T-helper 1 cell (primary cell): ENCODE data around the gene TBC1D3B.
"Not testable (repeated sequence)": the region's sequence is repeated elsewhere in the genome, so short reads cannot be mapped to it uniquely, and the experiment has no call there.

Experiments used
- DNase-seq, 5 donors: peaks; one replicate each; pipeline ENCODE4 v3.0.0-alpha.2; 2012 to 2020

The TBC1D3B gene

DNA sequence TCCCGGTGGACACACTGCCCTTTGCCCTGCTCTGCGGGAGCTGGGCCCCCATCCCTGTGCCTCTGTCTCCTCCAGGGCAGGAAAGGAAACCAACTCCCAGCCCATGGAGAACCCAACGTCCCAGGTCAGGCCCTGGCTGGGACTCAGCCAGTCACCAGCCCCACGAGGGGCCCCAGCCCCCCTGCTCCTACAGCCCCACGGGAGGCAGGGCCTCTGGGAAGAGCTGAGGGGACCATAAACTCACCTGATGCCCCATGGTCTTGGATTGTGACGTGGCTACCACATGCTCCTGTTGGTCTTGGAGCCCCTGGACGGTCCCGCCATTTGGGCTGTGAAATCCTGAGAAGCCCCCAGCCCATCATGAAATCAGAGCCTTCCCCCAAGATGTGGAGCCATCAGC, 7.6 kb downstream of the TBC1D3B start:
- DNase-seq: not testable (repeated sequence)

- no peak for DNase-seq
Observed at GRCh38 chr17:36153895-36154610, 22.4 kb downstream of the TBC1D3B start.

GRCh38 chr17:36152639-36153120, 23.8 kb downstream of the TBC1D3B start:
- no peak for DNase-seq

DNA sequence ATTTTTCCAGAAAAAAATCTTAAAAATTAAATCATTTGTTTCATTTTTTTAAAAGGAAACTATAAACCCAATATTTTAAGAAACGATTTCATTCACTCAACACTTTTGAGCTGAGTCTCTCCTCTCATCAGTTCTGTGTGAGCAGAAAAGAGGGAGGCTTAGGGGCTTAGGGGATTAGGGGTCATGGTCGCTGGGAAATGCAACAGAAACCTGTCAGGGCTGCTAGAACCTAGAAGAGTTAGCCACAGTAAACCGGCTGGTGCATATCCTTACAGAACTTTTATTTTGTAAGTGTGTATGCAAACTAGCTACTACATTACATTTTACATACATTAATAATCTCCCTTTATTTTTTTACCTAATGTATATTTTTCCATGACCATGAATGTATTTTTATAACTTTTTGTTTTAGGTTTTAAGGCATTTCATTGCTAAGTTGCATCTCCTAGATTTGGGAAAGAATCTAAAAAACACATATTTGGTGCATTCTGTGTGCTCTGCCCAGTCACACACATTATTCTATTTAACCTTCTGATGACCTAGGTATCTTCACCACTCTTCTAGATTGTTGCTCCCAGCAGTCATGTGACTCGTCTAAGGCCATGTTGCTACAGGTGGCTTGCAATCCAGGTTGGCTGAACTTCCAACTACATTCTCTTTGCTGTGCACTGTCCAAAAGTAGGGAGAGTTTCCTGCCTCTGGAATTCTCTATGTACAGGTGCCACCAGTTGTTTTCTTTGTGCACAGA, 24.4 kb downstream of the TBC1D3B start:
- no peak for DNase-seq

GRCh38 chr17:36149296-36149820, 27.1 kb downstream of the TBC1D3B start:
- no peak for DNase-seq

DNA sequence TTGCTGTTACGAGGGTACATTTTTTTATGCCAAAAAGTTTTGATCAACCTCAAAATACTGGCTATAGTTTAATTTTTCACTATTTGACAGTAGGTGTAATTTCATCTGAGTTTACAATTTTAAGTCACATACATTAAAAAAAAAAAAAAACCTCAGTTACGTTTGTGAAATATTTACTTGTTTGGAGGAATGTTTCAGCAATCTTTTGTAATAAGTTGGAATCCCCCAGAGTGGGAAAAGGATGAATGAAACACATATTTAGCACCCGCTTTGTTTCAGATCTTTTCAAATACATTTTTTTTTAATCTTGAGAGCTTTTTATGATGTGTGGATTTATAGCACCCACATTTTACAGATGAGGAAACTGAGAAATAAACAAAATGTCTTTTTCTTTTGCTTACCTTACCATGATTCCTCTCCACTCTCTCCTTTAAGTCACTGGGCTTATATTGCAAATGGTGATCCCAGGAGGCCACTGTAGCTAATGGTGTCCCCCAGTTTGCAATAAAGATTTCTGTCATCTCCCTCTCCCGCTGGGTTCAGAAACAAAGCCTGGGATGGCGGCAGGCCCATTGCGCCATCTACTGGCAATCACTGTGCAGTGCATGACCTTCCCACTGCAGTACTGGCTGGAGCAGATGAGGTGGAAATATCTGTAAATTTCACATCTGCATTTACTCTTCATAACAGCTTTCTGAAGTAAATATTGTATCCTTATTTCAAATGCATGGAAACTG, 27.7 kb downstream of the TBC1D3B start:
- DNase-seq: peak in 4 of 5 donors; percentile 38 to 54 (median 42)

DNA sequence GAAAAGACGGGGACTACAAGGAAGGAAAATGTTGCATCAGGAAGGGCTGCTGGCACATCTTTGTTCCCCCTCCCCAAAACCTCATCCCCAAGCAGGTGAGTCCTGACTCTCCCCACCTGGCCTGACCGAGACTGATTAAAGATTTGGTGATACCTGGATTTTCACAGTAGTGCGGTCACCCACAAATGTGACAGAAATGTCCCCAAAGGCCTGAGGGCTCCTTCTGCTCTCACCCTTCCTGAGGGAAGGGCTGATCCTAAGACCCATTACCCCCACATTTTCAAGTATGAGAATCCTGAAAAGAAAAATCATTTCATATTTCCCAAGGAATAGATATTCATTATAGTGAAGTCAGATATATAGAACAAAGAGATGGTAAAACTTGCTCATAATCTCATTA, 28.8 kb downstream of the TBC1D3B start:
- DNase-seq: no peak

DNA sequence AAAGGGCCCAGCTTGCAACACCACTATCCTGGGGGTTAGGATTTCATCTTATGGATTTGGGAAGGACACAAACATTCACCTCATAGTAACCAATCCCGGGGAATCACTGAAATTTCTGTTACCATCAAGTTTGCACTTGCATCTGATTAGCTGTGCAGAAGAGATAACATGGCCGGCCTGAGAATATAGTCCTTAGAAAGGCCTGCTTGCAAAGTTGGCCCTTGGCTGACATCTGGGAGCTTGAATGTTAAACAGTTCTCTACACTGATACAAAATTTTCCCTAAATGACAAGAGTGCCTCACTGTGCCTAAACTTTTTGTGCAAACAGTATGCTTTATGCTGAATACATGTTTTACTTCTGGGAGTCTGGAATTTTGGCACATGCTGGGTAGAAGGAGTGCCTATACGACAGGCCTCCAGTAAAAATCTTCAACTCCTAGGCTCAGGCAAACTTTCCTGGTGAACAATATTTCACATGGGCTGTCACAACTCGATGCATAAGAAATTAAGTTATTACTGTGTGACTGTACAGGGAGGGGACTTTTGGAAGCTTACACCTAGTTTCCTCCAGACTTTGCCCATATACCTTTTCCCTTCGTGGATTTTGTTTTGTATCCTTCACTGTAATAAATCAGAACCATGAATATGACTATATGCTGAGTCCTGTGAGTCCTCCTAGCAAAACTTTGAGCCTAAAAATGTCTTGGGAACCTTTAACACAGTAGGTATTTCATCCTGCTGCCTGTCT, 31.3 kb downstream of the TBC1D3B start:
- DNase-seq: no peak

DNA sequence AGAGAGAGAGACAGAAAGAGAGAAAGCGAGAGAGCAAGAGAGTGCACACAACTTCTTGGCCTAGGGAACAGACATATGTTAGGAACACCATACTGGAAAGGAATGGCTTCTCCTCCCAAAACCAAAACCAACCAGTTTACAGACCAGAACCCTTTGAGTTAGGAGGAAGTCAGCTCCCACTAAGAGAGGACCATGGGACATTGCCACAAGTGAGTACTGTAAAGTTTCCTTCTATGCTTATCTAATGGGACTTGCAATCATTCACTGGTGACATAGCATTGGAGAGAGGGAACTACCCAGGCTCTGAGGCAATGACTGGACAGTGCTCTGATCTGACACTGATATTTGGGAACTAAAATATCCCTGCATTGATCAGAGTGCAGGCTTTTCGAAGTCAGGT, 32.4 kb downstream of the TBC1D3B start:
- no peak for DNase-seq

GRCh38 chr17:36142806-36143205, 33.6 kb downstream of the TBC1D3B start:
- DNase-seq: no peak

- no peak for DNase-seq
Observed at GRCh38 chr17:36142235-36142634, 34.2 kb downstream of the TBC1D3B start.

- DNase-seq: no peak
Observed at GRCh38 chr17:36136439-36136838, 40.0 kb downstream of the TBC1D3B start.

DNA sequence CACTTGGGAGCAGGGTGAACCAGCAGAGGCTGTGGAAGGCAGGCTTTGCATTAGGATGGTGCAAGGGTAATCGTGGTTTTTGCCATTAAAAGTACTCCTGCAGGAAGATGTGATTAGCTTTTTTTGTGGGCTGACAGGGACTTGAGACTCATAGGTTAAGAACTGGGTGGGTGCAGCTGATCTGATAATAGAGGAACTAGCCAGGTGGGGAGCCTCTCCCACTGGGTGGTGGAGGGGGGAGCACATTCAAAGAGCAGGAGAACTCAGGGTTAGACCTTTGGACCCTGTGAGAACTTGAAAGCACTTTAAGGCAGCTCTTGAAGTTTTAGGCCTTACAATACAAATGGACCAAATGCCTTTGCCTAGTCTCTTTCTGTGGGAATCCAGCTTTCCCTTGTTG, 40.4 kb downstream of the TBC1D3B start:
- no peak for DNase-seq

DNA sequence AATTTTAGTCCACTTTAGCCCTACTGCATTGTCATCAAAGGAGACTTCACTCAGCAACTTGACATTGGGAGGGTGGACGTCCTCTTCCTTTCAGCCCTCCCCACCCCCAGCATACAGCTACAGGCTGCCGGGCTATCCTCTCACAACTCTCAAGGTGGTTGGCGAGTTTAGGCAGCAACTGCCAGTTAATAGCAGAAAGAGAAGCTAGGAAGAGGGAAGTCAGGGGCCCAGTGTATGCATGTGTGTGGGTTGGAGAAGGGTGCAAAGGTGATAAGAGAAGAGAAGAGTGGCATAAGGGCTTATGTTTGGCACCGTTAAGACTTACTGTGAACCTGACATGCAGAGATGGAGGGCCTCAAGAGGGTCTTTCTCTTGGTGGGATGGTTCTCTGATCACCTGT, 41.0 kb downstream of the TBC1D3B start:
- no peak for DNase-seq

- DNase-seq: no peak
Observed at GRCh38 chr17:36133602-36134236, 42.7 kb downstream of the TBC1D3B start.

DNA sequence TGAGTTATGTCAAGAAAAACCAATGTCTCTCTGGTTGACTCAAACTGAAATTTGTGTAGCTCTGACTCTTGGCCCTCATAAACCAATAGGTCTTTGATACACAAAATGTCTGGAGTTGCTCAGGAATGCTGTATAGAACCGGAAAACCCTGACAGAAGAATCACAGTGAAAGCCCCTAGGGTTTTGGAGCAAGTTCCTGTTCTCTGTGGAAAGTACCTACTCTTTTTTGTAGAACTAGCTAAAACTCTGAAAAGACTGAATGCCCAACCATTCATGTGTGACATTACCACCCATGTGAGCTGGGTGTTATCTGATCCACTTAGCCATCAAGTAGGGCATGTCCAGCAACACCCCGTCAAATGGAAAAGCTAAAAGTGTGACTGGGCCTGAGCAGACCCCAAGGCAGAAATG, 44.0 kb downstream of the TBC1D3B start:
- DNase-seq: no peak

- DNase-seq: no peak
Observed at GRCh38 chr17:36131931-36132330, 44.5 kb downstream of the TBC1D3B start.

GRCh38 chr17:36131421-36131820, 45.0 kb downstream of the TBC1D3B start:
- no peak for DNase-seq

DNA sequence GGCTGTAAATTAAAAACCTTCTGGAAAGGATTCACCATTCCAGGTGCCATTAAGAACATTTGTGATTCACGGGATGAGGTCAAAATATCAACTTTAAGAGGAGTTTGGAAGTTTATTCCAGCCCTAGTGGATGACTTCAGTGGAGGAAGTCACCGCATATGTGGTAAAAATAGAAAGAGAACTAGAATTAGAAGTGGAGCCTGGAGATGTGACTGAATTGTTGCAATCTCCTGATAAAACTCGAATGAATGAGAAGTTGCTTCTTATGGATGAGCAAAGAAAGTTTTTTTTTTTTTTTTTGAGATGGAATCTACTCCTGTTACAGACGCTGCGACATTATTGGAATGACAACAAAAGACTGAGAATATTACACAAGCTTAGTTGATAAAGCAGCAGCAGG, 46.1 kb downstream of the TBC1D3B start:
- DNase-seq: no peak

DNA sequence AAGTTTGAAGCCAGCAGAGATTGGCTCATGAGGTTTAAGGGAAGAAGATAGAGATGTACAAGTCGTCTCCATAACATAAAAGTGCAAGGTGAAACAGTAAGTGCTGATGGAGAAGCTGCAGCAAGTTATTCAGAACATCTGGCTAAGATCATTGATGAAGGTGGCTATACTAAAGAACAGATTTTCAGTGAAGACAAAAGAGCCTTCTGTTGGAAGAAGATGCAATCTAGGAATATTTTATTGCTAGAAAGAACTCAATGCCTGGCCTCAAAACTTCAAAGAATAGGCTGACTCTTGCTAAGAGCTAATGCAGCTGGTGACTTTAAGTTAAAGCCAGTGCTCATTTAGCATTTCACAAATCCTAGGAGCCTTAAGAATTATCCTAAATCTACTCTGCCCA, 46.8 kb downstream of the TBC1D3B start:
- DNase-seq: no peak

GRCh38 chr17:36128411-36128978, 47.9 kb downstream of the TBC1D3B start:
- DNase-seq: no peak

- no peak for DNase-seq
Observed at GRCh38 chr17:36127911-36128310, 48.5 kb downstream of the TBC1D3B start.
